GM18502 (cell line): Measurements from ENCODE around the gene LILRA2.
"Not testable (repeated sequence)": the region's sequence is repeated elsewhere in the genome, so short reads cannot be mapped to it uniquely, and the experiment has no call there.

Source experiments
- ATAC-seq: cut with Tn5 transposase; IDR thresholded peaks from one replicate; pipeline ENCODE4 v1.9.1; 2021; ENCODE audit warnings: mild to moderate bottlenecking; ENCODE audit not compliant: unreplicated experiment, poor library complexity

The LILRA2 gene

DNA sequence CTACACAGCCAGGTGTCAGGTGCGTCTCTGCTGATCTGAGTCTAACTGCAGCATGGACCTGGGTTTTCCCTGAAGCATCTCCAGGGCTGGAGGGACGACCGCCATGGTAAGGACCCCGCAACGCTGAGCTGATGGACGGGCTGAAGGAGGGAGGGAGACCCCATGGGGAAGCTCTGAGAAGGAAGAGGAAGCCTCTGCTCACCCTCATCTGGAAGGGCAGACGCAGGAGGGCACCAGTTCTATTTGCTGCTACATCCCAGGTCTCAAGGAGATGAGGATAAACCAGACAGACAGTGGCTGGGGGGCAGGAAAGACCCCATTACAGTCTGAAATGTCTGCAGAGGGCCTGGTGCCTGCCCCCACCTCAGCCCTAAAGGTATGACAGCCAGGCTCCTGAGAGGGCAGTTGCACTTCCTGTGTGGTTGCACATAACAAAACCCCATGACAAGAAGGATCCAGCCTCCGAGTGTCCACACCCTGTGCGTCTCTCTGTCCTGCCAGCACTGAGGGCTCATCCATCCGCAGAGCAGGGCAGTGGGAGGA lies at the start of gene LILRA2:
Gene LILRA2 (plus strand): TSS at position 461 of the 543 bp plus-strand sequence. CDS start 89 bp downstream, outside the sequence.
- no peak for ATAC-seq

DNA sequence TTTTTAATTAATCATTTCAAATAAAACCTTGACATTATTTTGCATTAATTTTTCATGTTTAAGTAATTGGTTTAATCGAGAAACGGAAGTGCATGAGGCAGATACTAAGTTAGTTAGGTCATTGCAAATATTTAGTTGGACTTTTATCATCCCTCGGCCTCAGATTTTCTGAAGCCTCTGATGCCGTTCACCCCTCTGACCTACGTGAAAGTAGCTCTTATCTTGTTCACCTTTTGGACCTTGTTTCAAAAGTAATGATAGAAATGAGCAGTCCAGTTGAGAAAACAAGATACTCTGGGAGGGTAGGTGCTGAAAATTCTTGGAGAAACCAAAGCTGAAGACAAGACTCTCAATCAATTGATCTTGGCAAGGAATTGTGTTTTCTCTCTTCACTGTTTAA lies 48.0 kb upstream of the LILRA2 start:
- ATAC-seq = no peak

DNA sequence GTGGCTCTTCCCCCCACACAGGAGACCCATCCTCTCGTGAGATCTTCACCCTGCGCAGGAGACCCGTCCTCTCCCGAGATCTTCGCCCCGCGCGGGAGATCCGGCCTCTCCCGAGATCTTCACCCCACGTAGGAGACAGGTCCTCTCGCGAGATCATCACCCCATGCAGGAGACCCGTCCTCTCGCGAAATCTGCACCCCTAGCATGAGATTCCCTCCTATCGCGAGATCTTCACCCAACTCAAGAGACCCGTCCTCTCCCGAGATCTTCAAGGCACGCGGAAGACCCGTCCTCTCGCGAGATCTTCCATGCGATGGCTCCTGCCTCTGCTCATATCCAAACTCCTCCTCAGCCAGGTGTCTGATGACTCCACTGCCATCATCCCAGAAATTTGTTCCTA lies 46.6 kb upstream of the LILRA2 start:
- ATAC-seq = no peak

DNA sequence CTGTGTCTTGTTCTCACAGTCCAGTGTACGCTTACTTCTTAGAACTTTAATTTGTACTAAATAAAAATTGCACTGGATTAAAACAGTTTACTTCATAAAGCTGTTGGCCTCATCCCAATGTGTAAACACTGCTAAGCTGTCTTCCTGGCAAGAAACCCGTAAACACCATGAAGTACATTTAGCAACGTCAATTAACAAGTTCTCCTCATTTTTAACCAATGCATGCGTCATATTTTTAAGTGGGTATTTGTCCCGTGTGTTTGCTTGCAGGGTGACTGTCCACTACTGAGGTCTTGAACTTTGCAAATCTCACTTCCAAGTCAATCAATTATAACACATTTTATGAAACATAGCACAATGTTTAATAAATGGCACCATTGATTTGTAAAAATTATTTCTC lies 42.7 kb upstream of the LILRA2 start:
- no peak for ATAC-seq

DNA sequence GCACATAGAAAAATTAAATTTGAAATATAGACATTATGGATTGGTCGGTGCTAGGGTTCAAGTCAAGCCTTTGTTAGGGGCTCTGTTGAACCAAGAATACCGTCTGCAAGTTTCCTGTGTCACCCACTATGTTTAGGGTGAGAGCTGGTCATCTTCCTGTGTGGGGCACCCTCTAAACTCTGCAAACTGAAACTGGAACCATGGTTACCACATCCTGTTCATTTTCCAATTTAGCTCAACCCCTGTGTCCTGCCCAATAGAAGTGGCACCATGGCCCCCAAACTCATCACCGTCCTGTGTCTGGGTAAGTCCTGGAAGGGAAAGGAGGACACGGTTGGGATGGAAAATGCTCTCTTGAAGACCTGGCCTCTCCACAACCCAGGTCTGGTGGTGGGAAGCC lies 41.1 kb upstream of the LILRA2 start:
- ATAC-seq = no peak

DNA sequence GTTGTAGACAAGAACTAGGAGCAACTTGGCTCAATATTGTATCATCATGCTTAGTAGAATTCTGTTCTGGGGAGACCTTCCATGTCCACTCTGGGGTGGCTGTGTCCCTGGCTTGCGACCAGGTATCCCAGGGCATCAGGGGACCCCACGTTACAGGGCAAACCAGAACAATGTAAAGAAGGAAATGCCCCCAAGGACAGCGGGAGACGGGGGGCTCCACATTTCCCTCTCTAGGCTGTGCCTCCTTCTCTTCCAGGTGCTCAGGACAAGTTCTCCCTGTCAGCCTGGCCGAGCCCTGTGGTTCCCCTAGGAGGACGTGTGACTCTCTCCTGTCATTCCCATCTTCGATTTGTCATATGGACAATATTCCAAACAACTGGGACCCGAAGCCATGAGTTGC lies 40.1 kb upstream of the LILRA2 start:
- no peak for ATAC-seq

DNA sequence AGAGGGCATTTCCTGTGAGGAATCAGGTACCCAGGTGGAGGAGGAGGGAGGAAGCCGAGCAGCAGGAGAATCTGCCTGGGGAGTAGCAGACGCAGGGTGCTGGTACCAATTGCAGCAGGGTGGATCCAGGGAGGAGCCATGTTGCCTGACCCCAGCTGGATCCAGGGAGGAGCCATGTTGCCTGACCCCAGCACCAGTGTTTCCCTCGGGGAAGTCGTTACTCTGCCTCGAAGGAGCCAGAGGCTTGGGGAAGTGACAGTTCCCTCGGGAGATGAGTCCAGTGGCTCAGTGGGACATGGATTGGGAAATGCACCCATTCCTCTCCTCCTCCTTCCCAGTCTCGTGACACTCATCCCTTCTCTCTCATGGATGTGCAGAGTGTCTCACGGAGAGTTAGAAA lies 39.4 kb upstream of the LILRA2 start:
- no peak for ATAC-seq

DNA sequence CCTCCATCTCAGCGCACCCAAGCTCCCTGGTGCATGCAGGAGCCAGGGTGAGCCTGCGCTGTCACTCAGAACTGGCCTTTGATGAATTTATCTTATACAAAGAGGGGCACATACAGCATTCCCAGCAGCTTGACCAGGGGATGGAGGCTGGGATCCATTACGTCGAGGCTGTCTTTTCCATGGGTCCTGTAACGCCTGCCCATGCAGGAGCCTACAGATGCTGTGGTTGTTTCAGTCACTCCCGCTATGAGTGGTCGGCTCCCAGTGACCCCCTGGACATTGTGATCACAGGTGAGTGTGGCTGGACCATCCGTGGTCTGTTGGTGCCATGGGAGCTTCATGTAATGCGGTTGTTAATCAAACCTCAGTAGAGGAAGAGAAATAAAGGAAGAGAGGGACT lies 38.0 kb upstream of the LILRA2 start:
- no peak for ATAC-seq

DNA sequence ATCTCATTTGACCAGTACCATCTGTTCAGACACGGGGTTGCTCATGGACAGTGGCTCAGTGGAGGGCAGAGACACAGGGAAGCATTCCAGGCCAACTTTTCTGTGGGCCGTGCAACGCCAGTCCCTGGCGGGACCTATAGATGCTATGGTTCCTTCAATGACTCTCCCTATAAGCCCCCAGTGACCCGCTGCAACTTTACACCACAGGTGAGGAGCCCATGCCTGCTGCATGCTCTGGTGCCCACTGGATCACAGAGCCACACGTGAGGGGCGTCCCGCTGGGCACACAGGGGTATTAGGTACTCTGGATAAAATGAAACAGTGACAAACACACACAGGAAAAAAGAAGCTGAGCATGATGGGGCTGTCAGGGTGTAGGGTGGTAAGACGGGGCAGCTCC lies 36.6 kb upstream of the LILRA2 start:
- ATAC-seq = no peak

DNA sequence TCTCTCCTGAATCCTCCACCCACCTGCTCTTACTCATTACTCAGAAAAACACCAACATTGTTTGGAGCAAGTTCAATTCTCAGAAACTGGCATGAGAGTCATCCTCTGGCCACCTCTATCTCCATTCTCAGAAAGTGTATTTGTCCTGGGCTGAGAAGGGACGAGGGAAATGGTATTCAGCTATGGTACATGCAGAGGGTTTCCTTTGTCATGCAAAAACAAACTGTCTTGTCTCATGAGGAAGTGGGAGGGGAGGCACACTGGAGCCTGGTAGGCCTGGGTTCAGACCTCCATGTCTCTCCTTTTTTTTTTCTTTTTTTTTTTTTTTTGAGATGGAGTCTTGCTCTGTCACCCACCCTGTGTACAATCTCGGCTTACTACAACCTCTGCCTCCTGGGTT lies 31.9 kb upstream of the LILRA2 start:
- ATAC-seq = no peak

DNA sequence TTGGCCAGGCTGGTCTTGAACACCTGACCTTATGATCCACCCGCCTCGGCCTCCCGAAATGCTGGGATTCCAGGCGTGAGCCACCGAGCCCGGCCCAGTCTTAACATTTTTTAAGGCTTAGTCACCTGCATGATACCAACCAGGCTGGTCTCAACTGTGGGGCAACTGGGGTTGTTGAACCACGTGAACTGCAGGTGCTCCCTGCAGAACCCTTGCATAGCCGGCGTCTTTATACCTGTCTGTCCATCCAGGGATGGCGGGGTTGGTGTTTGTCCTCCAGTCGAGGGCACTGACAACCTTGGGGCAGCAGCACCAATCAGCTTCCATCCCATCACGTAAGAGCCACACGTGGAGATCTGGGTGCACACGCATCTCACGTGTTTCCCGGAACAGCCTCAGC lies 24.8 kb upstream of the LILRA2 start:
- ATAC-seq = no peak

DNA sequence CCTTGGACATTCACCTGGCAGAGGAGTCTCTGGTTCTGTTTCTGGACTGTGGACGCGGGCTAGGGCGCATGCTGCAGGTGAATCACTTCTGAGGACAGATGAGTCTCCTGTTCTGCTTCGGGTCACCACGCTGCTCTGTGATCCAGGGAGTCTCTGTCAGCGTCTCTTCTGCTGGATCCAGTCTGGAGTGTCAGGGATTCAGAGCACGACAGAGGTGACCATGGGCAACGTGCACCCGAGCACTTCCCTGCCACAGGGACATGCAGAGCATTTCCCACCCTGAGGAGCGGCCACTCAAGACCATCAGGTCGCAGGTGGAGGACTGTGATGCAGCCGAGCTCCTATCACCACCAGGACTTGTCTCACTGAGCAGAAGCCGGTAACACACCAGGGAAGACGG lies 24.4 kb upstream of the LILRA2 start:
- ATAC-seq = no peak

DNA sequence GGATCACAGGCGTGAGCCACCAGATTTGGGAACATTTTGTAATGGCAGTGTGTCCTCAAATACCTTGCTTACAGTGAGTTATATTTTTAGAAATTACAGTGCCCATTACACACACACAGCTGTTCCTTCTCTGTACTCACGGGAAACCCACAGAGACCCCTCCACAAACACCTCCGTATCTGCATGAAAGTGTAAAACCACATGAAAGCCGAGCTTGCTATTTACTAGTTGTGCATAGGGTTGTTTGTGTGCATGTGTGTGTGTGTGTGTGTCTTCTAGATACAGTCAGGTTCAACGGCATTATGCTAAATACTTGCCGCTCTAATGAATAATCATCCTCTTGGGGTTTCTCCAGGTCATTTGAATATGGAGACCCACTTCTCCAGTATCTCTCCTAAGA lies 22.3 kb upstream of the LILRA2 start:
- no peak for ATAC-seq

DNA sequence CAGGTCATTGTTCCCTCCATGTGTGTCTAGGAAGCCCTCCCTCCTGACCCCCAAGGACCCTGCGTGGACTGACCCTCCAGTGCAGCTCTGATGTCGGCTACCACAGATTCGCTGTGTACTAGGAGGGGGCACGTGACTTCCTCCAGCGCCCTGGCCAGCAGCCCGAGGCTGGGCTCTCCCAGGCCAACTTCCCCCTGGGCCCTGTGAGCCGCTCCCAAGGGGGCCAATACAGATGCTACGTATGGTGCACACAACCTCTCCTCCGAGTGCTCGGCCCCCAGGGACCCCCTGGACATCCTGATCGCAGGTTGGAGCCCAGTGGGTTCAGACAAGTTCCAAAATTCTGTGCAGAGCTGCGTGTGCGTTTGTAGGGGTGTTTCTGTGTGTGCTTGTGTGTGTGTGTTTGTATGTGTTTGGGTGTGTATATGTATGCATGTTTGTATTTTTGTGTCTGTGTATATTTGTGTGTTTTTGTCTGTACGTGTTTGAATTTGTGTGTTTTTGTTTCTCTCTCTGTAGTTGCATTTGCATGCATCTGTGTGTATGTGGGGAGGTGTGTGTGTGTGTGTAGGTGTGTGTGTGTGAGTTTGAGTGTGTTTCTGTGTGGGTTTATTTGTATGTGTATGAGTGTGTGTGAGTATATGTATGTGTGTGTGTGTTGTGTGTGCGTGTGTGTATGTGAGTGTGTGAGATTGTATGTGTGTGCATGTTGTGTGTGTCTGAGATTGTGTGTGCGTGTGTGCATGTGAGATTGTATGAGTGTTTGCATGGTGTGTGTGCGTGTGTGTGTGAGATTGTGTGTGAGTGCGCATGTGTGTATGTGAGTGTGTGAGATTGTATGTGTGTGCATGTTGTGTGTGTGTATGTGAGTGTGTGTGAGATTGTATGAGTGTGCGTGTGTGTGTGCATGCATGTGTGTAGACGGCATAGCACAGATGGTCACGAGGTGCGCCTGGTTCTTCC lies 21.4 kb upstream of the LILRA2 start:
- no peak for ATAC-seq

DNA sequence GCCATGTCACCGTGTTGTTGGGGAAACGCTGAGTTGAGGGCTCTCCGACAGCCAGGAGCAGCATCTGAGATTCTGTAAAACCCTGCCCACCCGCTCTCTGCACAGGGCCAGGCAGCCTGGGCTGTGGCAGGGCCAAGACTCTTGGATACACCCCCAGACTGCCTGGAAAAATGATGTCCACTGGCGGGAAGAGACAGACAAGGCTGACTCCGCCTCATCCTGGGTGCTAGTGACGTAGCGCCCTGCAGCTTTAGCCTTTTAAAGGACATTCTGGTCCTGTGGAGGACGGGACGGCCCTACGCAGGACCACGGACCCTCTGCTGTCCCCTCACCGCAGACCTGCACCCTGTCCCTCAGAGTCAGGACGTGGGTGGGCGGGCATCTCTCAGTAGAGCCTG lies 20.7 kb upstream of the LILRA2 start:
- ATAC-seq = no peak

DNA sequence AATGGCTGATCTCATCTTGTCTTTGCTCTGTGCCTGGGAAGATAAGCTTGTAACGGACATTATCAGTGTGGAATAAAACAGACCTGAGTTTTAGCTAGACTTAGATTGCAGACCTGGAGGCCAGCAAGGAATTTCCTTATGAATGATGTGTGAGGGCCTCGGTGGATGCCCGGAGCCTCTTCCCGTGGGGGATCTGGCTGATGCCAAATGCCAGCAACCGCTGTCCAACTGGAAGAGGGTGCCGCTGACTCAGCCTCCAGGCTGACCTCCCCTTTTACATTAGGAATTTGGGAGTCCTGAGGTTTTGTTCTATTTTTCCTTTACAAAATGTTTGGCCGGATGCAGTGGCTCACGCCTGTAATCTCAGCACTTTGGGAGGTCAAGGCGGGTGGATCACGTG lies 19.6 kb upstream of the LILRA2 start:
- no peak for ATAC-seq

DNA sequence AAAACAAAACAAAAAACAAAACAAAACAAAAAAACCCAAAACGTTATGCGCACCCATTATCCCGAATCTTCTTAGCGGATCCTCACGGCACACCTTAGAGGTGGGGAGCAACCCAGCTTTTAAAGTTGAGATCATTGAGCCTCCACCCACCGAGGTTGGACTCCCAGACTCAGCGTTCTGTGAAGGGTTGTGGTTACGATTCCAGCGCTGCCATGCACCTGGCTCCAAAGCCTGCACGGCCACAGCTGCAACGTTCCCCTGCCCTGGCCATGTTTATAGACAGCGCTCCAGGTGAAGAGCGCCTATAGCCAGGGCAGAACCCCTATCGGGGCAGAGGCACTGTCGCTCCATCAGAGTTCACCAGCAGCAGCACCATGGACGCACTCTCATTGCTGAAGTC lies 18.7 kb upstream of the LILRA2 start:
- no peak for ATAC-seq

DNA sequence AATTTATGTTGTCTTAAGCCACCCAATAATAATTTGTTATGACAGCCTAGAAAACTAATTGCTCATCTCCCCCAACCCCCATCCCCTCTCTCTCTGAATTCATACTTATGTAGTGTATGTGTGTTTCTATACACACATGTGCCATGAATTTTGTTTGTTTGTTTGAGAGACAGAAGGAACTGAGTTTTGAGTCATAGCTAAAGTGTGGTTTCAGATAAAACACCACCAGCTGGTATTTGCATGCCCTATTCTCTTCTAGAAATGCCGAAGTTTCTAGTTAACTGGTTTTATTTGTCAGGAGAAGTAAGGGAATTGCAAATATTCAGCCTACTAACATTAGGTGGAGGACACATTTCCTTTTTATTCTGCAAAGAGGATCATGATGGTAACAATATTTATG lies 17.4 kb upstream of the LILRA2 start:
- ATAC-seq = no peak

DNA sequence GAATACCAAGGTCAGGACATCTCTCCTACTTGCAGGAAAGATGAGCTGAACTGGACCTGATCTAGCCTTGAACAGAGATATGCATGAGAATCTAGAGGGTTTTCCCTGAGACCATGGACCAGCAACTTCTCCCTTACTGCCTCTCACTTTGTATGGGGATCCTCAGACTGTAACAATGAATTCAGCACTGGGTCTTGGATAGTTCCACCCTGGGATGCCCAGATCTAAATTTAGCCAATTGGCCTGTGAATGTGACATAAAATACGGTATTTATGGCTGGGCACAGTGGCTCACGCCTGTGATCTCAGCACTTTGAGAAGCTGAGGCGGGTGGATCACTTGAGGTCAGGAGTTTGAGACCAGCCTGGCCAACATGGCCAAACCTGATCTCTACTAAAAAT lies 15.3 kb upstream of the LILRA2 start:
- no peak for ATAC-seq

DNA sequence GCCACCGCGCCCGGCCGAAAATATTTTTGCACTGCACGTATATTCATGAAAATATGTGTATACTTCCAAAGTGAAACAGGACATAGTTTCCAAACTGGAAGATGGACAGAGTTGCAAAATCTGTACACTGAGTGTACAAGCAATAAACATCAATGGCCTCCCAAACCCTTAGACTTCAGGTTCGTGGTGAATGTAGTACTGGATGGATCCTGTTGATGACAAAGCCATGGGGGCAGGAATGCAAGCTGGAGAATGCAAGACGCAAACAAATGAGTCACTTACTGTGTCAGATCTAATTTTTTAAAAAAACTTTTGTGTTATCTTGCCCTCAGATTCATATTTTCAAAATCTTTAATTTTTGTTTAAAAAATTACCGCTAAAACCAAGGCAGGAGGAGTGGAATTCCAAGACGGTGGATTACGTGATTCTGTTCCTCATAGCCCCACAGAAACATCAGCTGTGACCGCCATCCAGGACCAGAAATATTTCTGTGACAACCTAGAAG lies 12.7 kb upstream of the LILRA2 start:
- no peak for ATAC-seq

DNA sequence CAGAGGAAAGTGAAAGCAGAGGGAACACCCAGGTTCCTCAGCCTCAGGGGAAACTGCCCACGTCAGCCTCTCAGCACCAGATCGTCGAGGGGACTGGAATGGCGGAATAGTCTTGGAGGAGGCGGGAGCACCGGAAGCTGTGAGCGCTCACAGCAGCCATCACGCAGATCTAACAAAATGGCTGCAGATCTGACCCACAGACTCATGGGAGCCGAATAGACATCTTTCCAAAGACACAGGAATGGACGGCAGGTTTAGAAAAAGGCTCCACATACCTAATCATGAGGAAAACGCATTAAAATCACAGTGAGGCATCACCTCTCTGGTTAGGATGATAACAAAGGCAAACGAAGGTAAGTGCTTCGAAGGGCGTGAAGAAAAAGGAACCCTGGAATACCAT lies 11.8 kb upstream of the LILRA2 start:
- no peak for ATAC-seq

DNA sequence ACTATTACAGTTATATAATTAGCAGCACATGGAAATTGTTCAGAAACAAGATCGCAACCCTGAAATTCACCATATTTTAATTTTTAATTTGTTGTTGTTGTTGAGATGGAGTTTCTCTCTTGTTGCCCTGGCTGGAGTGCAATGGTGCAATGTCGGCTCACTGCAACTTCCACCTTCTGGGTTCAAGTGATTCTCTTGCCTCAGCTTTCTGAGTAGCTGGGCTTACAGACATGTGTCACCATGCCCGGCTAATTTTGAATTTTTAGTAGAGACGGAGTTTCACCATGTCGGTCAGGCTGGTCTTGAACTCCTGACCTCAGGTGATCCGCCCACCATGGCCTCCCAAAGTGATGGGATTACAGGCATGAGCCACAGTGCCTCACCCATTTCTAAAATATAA lies 10.4 kb upstream of the LILRA2 start:
- not testable (repeated sequence) for ATAC-seq
